ENCODE results near the gene CFI. TPM values are rescaled to one million over a fixed set of nuclear protein-coding genes. Genes with fewer than 3 reads are reported as not detected.

The CFI gene
- total RNA-seq, 2 donors from 2014 or later = 12.6 to 30.4 TPM

GRCh38 chr4:109750652-109751244 lies 51.1 kb downstream of the CFI start:
- H3K9me3 ChIP-seq = no peaks in the 10 kb centered on the region
- H3K27me3 ChIP-seq = no peaks in the 10 kb centered on the region
- no peak for TF ChIP-seq CTCF (IDR thresholded peaks at IDR 0.05)
- no peaks in the 10 kb centered on the region for H3K36me3 ChIP-seq
- H3K27ac ChIP-seq = no peak overlapping the region
- no peak overlapping the region for H3K4me3 ChIP-seq
- no peak for DNase-seq (ENCODE audit: low spot score)
- H3K4me1 ChIP-seq = no peaks in the 10 kb centered on the region

- TF ChIP-seq CTCF (IDR thresholded peaks at IDR 0.05) = no peak
- no peaks in the 10 kb centered on the region for H3K9me3 ChIP-seq
- H3K4me3 ChIP-seq = no peak overlapping the region
- H3K27ac ChIP-seq = no peak overlapping the region
- no peaks in the 10 kb centered on the region for H3K27me3 ChIP-seq
- no peaks in the 10 kb centered on the region for H3K36me3 ChIP-seq
- DNase-seq (ENCODE audit: low spot score) = no peak
- no peaks in the 10 kb centered on the region for H3K4me1 ChIP-seq
These were observed 52.3 kb downstream of the CFI start for GRCh38 chr4:109749388-109750082.

- H3K9me3 ChIP-seq = no peaks in the 10 kb centered on the region
- H3K4me1 ChIP-seq = no peaks in the 10 kb centered on the region
- no peak overlapping the region for H3K4me3 ChIP-seq
- H3K27ac ChIP-seq = no peak overlapping the region
- H3K36me3 ChIP-seq = no peaks in the 10 kb centered on the region
- TF ChIP-seq CTCF (IDR thresholded peaks at IDR 0.05) = no peak
- H3K27me3 ChIP-seq = no peaks in the 10 kb centered on the region
- DNase-seq (ENCODE audit: low spot score) = no peak
These were observed 53.7 kb downstream of the CFI start for GRCh38 chr4:109748114-109748513.

- Histone ChIP-seq H3K4me3 (no peak overlapping the region), H3K36me3 (no peaks in the 10 kb centered on the region), H3K27me3 (no peaks in the 10 kb centered on the region), H3K27ac (no peak overlapping the region), H3K4me1 (no peaks in the 10 kb centered on the region), H3K9me3 (no peaks in the 10 kb centered on the region)
- TF ChIP-seq CTCF (IDR thresholded peaks at IDR 0.05) = no peak
- no peak for DNase-seq (ENCODE audit: low spot score)
These were observed 55.1 kb downstream of the CFI start for GRCh38 chr4:109746728-109747127.

GRCh38 chr4:109745830-109746229 lies 56.0 kb downstream of the CFI start:
- no peaks in the 10 kb centered on the region for H3K9me3 ChIP-seq
- no peaks in the 10 kb centered on the region for H3K27me3 ChIP-seq
- H3K4me3 ChIP-seq = no peak overlapping the region
- no peaks in the 10 kb centered on the region for H3K36me3 ChIP-seq
- H3K4me1 ChIP-seq = no peaks in the 10 kb centered on the region
- H3K27ac ChIP-seq = no peak overlapping the region
- no peak for TF ChIP-seq CTCF (IDR thresholded peaks at IDR 0.05)
- DNase-seq (ENCODE audit: low spot score) = no peak

- TF ChIP-seq CTCF (IDR thresholded peaks at IDR 0.05) = no peak
- Histone ChIP-seq H3K4me3 (no peak overlapping the region), H3K27ac (no peak overlapping the region), H3K4me1 (no peaks in the 10 kb centered on the region), H3K9me3 (no peaks in the 10 kb centered on the region), H3K36me3 (no peaks in the 10 kb centered on the region), H3K27me3 (no peaks in the 10 kb centered on the region)
- DNase-seq (ENCODE audit: low spot score) = no peak
These were observed 62.3 kb downstream of the CFI start for GRCh38 chr4:109739547-109739946.

All from right atrium auricular region (tissue), 2 donors.